Epithelial cell of proximal tubule (primary cell): ENCODE results near the gene EPHA6. TPM values are rescaled to one million over a fixed set of nuclear protein-coding genes. Genes with fewer than 3 reads are reported as not detected.

Experiments
- DNase-seq: peaks from one replicate; pipeline ENCODE4 v3.0.0-alpha.2; 2011; ENCODE audit warnings: low read depth
- H3K4me3 ChIP-seq: 2 replicates; pipeline ENCODE4 v1.5.1; 2011; ENCODE audit warnings: low read depth, mild to moderate bottlenecking, low read length
- total RNA-seq: library from RNA; depleted of rRNA; stranded (reverse); fragments of >200 nt; gene quantifications from 2 replicates; pipeline ENCODE4 v1.2.3, GENCODE V29; 2015
- TF ChIP-seq, protein P1 (sequence below): conservative IDR thresholded peaks from 2 replicates; pipeline ENCODE4 v1.5.1; 2012; ENCODE audit warnings: low read depth, mild to moderate bottlenecking, low read length

Gene EPHA6
- total RNA-seq, 1 donor from 2014 or later: 0.46 TPM

DNA sequence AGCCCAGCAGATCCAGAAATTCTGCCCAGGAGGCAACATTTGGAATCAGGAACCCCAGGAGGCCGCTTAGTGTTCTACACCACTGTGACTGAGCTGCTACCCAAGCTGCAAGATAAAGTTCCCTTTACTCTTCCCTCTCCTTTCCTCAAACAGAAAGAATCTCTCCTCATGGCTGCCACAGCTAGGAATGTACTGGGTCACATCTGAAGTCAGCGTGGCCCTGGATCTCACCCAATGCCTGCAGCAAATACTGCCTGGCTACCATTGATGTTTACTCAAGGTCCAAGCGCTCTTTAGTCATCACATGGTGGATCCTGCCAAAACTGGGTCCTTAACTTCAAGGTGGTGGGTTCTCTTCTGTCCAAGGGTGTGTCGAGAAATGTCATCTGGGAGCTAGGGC lies 382.7 kb downstream of the EPHA6 start:
- DNase-seq: no peak
- TF ChIP-seq, protein P1, sequence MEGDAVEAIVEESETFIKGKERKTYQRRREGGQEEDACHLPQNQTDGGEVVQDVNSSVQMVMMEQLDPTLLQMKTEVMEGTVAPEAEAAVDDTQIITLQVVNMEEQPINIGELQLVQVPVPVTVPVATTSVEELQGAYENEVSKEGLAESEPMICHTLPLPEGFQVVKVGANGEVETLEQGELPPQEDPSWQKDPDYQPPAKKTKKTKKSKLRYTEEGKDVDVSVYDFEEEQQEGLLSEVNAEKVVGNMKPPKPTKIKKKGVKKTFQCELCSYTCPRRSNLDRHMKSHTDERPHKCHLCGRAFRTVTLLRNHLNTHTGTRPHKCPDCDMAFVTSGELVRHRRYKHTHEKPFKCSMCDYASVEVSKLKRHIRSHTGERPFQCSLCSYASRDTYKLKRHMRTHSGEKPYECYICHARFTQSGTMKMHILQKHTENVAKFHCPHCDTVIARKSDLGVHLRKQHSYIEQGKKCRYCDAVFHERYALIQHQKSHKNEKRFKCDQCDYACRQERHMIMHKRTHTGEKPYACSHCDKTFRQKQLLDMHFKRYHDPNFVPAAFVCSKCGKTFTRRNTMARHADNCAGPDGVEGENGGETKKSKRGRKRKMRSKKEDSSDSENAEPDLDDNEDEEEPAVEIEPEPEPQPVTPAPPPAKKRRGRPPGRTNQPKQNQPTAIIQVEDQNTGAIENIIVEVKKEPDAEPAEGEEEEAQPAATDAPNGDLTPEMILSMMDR: no peak
- no peak overlapping the region for H3K4me3 ChIP-seq

DNA sequence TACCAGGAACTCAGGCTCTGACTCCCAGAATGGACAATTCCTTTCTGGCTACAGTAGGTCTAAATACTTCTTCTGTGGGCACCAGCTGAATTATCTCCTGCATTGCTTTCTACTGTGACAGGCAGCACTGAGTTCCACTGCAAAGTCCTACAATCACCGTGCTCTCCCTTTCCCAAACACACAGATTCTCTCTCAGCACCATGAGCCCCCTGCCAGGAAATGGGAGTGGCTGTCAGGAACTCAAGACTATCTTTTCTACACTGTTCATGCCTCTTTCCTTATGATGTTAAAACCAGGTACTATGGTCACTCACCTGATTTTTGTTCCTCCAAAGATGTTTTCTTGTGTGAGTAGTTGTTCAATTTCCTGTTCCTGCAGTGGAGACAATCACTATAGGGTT lies 383.4 kb downstream of the EPHA6 start:
- H3K4me3 ChIP-seq: no peak overlapping the region
- TF ChIP-seq, protein P1: no peak
- DNase-seq: no peak

DNA sequence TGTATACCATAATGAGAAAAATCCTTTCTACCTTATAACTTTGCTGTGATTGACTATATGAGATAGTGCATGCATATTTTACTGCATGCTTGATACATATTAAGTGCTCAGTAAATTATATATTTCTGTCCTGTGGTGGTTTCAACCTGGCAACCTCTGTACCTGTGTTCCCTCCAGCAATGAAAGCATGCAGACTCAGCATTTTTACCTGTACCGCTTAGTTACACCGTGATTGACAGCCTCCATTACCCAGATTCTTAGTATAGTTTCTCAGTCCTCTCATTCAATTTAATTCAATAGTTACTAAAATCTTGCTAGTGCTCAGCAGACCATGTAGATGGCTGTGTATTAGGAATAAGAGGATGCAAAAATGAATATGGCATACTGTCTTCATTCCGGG lies 386.0 kb downstream of the EPHA6 start:
- no peak for DNase-seq
- TF ChIP-seq, protein P1: no peak
- H3K4me3 ChIP-seq: no peak overlapping the region

DNA sequence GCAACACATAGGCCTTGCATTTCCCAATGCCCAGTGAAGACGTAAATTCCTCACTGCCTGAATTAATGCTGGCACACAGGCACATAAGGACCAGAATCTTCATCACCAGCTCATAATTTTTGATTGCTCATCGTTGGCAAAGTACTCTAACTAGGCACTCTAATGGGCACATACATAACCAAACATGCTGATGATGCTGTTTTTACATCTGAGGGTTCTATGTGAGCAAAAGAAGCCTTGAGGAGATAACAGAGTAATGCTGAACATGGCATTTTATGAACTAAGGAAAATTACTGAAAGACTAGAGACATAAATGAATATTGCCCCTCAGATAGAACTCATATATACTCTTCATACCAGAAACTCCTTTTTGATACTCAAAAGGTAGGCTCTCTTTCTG lies 387.4 kb downstream of the EPHA6 start:
- TF ChIP-seq, protein P1: no peak
- H3K4me3 ChIP-seq: no peak overlapping the region
- no peak for DNase-seq

DNA sequence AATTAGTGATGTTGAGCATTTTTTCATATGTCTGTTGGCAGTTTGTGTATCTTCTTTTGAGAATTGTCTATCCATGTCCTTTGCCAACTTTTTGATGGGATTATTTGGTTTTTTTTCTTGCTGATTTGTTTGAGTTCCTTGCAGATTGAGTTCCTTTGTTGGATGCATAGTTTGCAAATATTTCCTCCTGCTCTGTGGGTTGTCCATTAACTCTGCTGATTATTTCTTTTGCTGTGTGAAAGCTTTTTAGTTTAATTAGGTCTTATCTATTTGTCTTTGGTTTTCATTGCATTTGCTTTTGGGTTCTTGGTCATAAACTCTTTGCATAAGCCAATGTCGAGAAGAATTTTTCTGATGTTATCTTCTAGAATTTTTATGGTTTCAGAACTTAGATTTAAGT lies 414.6 kb downstream of the EPHA6 start:
- TF ChIP-seq, protein P1: no peak
- DNase-seq: no peak
- no peak overlapping the region for H3K4me3 ChIP-seq

DNA sequence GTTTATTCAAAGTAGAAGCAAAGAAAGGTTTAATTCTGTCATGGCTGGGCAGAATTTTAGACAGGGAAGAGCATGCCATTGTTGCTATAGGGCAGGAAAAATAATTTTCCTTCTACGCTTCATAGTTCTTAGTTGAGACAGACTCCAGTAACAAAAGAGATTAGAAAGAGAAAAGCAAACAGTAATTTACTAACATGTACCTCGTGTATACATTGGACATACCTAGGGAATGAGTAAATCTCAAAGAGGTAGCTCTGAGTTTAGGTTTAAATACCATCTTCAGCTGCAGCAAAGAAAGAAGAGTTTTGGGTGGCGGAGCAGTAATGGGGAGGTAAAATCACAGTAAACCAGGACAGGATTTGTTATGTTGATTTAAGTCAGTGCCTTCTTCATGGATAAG lies 416.1 kb downstream of the EPHA6 start:
- no peak overlapping the region for H3K4me3 ChIP-seq
- no peak for DNase-seq
- TF ChIP-seq, protein P1: no peak

DNA sequence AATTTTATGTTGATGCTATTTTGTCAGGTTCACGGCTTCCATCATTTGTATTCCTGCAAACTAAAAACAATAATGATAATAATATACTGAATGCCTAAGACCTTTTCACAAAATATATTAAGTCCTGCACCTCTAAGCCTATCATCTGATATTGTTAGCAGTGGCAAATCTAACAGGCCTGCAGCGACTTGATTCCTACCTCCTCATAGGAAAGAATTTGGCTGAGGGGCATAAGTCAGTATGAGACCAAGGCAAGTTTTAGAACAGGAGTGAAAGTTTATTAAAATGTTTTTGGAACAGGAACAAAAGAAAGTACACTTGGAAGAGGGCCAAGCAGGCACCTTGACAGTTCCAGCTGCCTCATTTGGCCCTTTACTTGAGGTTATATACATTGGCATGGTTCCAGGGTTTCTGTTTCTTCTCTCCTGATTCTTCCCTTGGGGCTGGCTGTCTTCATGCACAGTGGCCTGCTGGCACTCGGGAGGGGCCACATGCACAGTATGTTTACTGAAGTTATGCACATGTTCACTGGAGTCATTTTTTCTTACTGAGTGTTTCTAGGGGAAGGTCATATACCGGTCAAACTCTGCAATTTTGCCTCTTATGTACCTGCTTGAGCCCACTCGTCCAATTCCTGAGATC lies 418.1 kb downstream of the EPHA6 start:
- TF ChIP-seq, protein P1: no peak
- no peak for DNase-seq

More for the DNA sequence above, 418.1 kb downstream of the EPHA6 start:
- no peak overlapping the region for H3K4me3 ChIP-seq
